SKM-1 treated with dmso at 0.1 percent for 144 hours (cell line): ENCODE measurements around the gene ESYT1.
A peak's percentile ranks its signal among the peaks of the same experiment; 100 is the strongest.

Source experiments
- DNase-seq: peaks from one replicate; lab custom pipeline; 2025; ENCODE audit not compliant: unreplicated experiment; lab: John Stamatoyannopoulos, UW

The ESYT1 gene

GRCh38 chr12:56128670-56129205 lies 671 bp downstream of the ESYT1 start:
- DNase-seq, result no peak

DNA sequence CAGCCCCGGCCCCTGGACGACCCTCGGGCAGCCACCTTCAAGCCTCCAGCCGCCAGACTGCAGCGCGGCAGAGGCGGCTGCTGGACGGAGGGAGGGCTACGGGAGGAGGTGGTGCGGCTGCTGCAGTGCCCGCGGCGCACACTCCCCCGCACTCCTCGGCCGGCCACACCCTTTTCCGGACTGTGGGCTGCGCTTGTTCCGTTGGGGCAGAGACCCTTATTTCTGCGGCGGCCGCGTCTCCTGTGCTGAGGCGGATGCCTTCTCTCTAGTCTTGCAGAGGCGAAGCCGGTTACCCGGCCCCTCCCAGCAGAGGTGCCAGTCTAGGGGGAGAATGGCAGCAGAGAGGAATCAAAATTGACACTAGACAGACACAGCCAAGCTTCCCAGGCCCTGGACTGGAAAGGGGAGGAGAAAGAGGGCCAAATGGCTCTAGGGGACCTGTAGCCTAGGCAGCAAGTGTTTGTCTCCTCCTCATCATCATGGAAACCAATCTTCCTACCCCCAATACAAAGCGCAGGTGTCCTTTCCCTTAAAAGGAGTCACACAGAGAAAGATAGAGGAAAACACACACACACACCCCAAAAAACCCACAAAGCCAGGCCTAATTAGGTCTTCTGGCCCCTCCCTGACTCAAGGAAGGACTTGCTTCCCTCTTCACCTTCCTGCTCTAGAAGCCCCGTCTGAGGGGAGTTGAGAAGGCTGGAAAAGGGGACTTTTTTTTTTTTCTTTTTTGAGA lies 1.3 kb downstream of the ESYT1 start:
- peak; percentile 14 for DNase-seq

DNA sequence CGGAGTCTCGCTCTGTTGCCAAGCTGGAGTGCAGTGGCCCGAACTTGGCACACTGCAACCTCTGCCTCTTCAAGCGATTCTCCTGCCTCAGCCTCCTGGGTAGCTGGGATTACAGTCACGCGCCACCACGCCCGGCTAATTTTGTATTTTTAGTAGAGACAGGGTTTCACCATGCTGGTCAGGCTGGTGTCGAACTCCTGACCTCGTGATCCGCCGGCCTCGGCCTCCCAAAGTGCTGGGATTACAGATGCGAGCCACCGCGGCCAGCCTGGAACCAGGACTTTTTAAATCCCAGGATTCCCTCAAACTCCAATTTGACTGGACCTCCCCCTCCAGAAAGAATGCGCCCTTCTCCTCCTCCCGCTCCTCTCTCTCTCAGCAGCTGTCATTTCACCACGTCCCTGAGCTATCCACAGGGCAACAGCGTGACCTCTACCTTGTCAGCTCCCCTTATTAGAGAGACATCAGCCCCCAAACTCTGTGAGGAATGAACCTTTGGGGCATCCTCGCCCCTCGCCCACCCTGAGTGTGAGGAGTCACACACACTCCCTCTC lies 2.0 kb downstream of the ESYT1 start:
- no peak for DNase-seq

DNA sequence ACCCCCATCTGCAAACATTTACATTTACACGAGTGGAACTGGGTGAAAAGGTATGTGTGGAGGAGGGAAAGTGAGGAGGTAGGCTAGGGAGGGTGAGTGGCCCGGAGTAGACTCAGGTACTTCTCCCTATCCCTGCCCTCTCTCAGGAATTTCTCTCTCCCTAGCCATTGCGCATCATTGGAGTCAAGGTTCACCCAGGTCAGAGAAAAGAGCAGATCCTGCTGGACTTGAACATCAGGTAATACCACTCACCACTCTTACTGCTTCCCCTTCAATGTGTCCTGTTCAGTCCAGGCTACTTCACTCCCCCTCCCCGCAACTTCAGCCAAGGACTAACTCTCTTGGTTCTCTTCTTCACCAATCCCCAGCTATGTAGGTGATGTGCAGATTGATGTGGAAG lies 2.8 kb downstream of the ESYT1 start:
- no peak for DNase-seq

- DNase-seq, result no peak
Observed at GRCh38 chr12:56134897-56135296, 6.8 kb downstream of the ESYT1 start.

GRCh38 chr12:56137853-56138571 lies 9.9 kb downstream of the ESYT1 start:
- no peak for DNase-seq

DNA sequence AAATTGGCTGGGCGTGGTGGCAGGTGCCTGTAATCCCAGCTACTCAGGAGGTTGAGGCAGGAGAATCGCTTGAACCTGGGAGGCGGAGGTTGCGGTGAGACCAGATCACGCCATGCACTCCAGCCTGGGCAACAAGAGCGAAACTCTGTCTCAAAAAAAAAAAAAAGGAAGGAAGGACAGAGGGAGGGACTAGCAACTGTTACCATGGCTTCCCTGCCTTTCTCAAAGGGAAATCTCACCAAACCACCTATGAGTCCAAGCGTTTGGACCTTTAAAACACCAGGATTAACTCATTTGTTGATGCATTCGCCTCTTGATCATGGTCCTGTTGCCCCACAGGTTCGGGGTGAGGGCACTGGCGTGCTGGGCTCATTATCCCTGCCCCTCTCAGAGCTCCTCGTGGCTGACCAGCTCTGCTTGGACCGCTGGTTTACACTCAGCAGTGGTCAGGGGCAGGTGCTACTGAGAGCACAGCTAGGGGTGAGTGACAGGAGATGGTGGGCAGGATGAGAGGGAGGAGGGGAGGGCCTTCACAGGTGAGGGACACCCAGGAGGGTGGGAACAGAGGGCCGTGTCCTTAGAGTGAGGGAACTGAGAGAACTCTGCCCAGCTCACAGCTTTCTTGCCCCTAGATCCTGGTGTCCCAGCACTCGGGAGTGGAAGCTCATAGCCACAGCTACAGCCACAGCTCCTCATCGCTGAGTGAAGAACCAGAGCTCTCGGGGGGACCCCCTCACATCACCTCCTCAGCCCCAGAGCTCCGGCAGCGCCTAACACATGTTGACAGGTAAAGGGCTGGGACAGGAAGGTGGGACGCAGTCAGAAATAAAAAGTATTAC lies 14.1 kb downstream of the ESYT1 start:
- no peak for DNase-seq

DNA sequence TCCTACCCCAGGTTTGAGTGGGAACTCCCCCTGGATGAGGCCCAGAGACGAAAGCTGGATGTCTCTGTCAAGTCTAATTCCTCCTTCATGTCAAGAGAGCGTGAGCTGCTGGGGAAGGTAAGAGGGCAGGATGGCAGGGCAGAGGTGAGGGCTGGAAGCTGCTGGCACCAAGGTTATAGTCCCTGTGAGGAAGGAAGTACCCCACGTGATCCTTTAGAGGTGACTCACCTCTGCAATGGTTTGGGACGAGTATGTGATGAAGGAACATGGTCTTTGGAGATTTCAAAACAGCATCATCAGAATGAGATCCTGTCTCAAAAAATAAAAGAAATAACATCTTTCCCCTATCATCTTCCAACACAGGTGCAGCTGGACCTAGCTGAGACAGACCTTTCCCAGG lies 15.2 kb downstream of the ESYT1 start:
- DNase-seq, result no peak

GRCh38 chr12:56143870-56144269 lies 15.8 kb downstream of the ESYT1 start:
- DNase-seq, result no peak

- DNase-seq, result no peak
Observed at GRCh38 chr12:56145217-56145616, 17.1 kb downstream of the ESYT1 start.

DNA sequence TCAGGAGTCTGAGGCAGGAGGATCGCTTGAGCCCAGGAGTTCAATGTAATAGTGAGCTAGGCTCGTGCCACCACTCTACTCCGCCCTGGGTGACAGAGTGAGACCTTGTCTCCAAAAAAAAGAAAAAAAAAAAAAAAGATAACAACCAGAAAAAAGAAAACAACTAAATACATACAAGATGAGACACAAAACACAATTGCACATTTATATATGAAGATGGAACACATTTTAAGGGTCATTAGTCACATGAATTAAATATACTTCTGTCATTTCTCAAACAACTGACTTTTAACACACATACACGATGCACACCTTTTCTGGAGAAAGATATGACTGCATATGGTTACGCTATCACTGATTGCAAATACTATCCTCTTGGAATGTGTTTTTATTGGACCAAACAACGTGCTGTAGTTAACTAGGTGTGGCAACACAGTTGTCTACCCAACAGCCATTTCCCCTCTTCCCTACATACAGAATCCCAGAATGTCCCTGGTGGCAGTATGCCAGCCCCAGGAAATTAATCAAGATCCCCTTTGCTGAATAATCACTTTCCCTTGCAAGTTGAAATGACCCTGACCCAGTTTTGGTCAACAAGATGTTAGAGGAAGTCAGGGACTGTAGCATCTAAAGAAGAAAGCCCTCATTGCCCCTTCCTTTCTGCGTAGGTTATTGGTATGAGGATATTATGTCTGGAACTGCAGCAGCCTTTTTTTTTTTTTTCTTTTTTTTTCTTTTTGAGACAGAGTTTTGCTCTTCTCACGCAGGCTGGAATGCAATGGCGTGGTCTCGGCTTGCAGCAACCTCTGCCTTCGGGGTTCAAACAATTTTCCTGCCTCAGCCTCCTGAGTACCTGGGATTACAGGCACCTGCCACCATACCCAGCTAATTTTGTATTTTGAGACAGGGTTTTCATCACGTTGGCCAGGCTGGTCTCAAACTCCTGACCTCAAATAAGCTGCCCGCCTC lies 18.7 kb downstream of the ESYT1 start:
- DNase-seq, result no peak

DNA sequence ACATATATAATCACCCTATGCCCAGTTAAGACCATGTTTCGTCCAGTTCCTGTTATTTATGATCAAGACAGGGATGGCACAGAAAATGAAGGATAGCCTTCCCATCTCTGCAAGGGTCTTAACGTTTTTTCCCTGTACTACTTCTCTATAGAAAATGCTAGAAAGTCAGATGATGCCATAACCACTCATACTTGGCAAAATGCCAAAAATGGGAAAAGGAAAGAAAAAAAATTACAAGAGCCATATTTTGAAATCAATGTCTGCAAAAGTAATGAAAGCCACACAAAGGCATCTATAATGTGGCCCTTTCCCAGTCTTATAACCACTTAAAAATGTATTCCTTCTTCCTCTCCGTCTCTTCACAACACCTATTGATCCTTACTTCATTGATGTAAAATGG lies 22.5 kb downstream of the ESYT1 start:
- DNase-seq, result no peak

DNA sequence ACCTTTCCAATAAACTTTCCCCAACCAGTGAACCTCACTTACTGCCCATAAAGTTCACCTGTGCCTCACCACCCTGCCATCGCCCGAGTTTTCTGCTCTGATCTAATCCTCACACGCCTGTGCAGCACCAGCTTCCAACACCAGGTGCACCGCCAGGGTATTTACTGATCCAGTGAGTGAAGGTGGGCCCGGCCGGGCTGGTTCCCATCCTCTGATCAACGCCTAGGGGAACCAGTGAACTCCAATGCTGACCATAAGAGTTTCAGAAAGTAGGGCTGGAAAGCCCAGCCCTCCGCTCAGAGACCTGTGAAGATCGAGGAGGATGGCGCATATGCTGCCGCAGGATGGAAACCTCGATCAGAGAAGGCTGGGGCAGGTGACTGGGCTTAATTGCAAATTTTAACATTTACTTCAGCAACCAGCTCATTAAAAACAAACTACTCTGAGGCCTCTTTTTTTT lies 23.6 kb downstream of the ESYT1 start:
- no peak for DNase-seq

DNA sequence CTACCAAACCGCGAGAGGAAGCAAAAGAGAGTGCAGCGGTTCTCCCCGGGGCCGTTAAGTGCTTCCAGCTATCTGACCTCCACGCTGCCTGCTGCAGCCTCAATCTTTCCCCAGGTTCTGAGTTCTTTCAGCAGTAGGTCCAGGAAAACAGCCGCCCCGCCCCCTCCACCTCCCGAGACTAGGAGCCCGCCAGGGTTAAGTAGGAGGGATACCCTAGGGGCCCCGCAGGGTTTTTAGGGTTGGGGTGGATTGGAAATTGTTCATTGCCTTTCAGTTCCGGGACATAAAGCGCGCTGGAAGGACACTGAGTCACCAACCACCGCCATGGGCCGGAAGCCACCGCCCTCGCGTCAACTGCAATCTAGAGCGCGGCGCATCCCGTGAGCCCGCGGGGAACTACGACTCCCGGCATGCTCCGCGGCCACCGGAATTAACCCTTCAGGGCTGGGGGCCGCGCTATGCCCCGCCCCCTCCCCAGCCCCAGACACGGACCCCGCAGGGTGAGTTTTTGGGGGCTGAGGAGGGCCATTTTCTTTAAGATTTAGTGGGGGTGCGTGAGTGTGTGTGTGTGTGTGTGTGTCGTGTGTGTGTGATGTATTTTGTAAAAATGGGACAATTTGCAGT lies 24.2 kb downstream of the ESYT1 start, which contains the start of gene MYL6B:
TSS of gene MYL6B (plus strand) at position 456 of the 624 bp plus-strand sequence. CDS start 1,332 bp downstream, outside the sequence.
- DNase-seq, result peak; percentile 55

DNA sequence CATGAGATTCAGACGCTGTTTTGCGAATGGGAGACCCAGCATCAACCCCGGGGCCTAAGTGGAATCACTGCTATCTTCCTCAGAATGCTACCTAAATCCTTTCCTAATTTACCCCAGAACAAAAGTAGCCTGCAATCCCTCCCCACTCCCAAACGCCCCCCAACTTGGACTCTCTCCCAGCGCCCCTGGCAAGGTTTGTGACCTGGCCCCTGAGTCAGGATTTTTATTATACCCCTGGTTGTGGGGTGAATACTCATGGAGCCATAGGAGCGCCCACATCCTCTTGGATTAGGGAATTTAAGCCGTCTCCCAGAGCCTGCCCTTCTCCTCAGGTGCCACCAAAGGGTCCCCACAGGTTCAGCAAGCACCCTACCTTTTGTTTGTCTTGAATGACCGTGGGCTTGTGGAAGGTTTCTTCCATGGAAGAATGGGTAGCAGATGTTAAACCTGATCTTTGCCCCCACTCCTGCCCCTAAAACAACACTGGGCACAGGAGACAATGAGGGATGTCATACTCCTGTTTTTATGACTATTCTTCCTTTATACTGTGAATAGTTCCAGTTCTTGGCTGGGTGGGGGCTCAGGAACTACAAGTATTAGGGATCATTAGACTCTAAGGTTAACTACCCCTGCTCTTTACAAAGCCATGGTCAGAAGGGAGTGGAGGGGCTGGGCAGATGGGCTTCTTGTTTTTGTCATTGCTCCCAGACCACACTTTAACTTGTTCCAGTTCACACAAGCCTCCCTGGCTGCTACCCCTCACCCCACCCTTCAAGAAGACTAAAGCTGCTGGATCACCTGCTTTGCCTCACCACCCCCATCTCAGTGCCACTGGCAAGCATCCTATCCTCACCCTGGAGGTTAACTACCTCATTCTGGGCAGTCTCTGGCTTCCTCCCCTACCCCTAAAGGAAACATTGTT lies 24.9 kb downstream of the ESYT1 start:
- DNase-seq, result no peak

- DNase-seq, result no peak
Observed at GRCh38 chr12:56153678-56154065, 25.6 kb downstream of the ESYT1 start.

DNA sequence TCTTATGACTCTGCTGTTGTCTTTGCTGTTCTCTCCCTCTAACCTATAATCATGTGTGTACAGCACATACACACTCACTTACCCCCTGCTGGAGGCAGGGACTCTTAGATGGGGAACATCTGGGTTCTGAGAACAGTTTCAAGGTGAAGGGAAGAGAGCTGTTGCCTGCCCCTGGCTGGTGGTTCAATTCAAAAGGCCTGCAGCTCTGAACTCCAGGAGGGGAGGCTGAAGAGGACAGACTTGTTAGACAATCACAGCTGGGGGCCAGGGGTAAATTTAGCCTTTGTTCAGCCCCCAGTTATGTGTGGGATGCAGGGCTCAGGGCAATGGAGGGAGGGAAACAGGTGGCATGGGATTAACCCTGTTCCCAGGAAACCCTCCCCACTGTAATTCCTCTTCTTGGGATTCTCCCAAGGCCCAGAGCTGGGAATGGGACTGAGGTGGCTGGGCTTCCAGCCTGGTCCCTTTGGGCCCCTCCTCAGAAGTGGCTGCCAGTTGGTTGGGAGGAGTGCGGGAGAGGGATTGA lies 26.2 kb downstream of the ESYT1 start:
- DNase-seq, result no peak

- no peak for DNase-seq
Observed at GRCh38 chr12:56154818-56155217, 26.8 kb downstream of the ESYT1 start.
